Measurements from ENCODE around the gene PSME4. TPM values are rescaled to one million over a fixed set of nuclear protein-coding genes. Genes with fewer than 3 reads are reported as not detected.

The PSME4 gene
- total and polyA plus RNA-seq, 2 donors (not counting 1 experiment from before 2014, with no cell fraction given), result 34.5 to 61.9 TPM

- intact Hi-C loops (cut with micrococcal nuclease), result no loop called here
Measured at GRCh38 chr2:53867169-53867568, 103.6 kb downstream of the PSME4 start.

GRCh38 chr2:53865962-53866361 lies 104.8 kb downstream of the PSME4 start:
- TF ChIP-seq EZH2 (IDR thresholded peaks at IDR 0.05; ENCODE audit: borderline replicate concordance, insufficient read depth, low read depth, low read length, poor library complexity, severe bottlenecking) (no peak), CTCF (IDR thresholded peaks at IDR 0.05) (no peak)
- H3K27ac ChIP-seq (ENCODE audit: low read length in 2 of 2), result no peak overlapping the region
- no peak for ATAC-seq (ENCODE audit: low read depth)
- no peak overlapping the region for H3K27ac Mint-ChIP-seq
- H3K4me2 ChIP-seq (replicated peaks; ENCODE audit: low read depth, low read length, poor library complexity, severe bottlenecking), result no peak overlapping the region
- ChIA-PET POLR2A (no interaction called here), CTCF (no interaction called here)
- no CpG with 5 or more reads among the region's 5 CpGs for WGBS (ENCODE audit: insufficient coverage)
- H3K27me3 ChIP-seq (replicated peaks in 1 of 4; ENCODE audit: control extremely low read depth in 1 of 4, control insufficient read depth in 3 of 4, insufficient read depth in 4 of 4, low read length in 3 of 4), result no peaks in the 10 kb centered on the region
- no peaks in the 10 kb centered on the region for H4K20me1 ChIP-seq (ENCODE audit: control insufficient read depth, insufficient read depth, low read length, poor library complexity, severe bottlenecking)
- H3K4me1 Mint-ChIP-seq, result no peaks in the 10 kb centered on the region
- intact Hi-C loops (cut with micrococcal nuclease), result no loop called here
- H3K4me1 ChIP-seq (ENCODE audit: control insufficient read depth in 2 of 2, insufficient read depth in 2 of 2, low read length in 2 of 2), result no peaks in the 10 kb centered on the region
- peaks cover 7 to 44% of the 10 kb centered on the region in 2 experiments for H3K36me3 ChIP-seq (replicated peaks in 1 of 2; ENCODE audit: control extremely low read depth in 1 of 2, control insufficient read depth in 1 of 2, extremely low read depth in 1 of 2, insufficient read depth in 2 of 2, low read length in 1 of 2)
- H3K9ac ChIP-seq (ENCODE audit: low read length), result no peak overlapping the region
- no peaks in the 10 kb centered on the region for H3K27me3 Mint-ChIP-seq
- no peak overlapping the region for H2AFZ ChIP-seq (ENCODE audit: insufficient read depth, low read depth, low read length, poor library complexity, severe bottlenecking)
- no peak overlapping the region for H3K4me3 Mint-ChIP-seq
- no peak overlapping the region for H3K4me3 ChIP-seq (ENCODE audit: control extremely low read depth in 1 of 5, extremely low read depth in 1 of 5, insufficient read depth in 1 of 5, low read depth in 2 of 5, low read length in 4 of 5)
- H3K9me3 Mint-ChIP-seq (ENCODE audit: insufficient read depth), result no peaks in the 10 kb centered on the region
- H3K79me2 ChIP-seq (ENCODE audit: control insufficient read depth, insufficient read depth, low read length), result no peaks in the 10 kb centered on the region
- no peak for DNase-seq
- no peaks in the 10 kb centered on the region for H3K9me3 ChIP-seq (ENCODE audit: control extremely low read depth in 1 of 3, control insufficient read depth in 2 of 3, insufficient read depth in 1 of 3, low read length in 2 of 3)

More at GRCh38 chr2:53867169-53867568, 103.6 kb downstream of the PSME4 start:
- Histone ChIP-seq H3K4me3 (ENCODE audit: control extremely low read depth in 1 of 5, extremely low read depth in 1 of 5, insufficient read depth in 1 of 5, low read depth in 2 of 5, low read length in 4 of 5) (no peak overlapping the region), H3K4me1 (ENCODE audit: control insufficient read depth in 2 of 2, insufficient read depth in 2 of 2, low read length in 2 of 2) (no peaks in the 10 kb centered on the region), H3K9me3 (ENCODE audit: control extremely low read depth in 1 of 3, control insufficient read depth in 2 of 3, insufficient read depth in 1 of 3, low read length in 2 of 3) (no peaks in the 10 kb centered on the region), H3K36me3 (replicated peaks in 1 of 2; ENCODE audit: control extremely low read depth in 1 of 2, control insufficient read depth in 1 of 2, extremely low read depth in 1 of 2, insufficient read depth in 2 of 2, low read length in 1 of 2) (peaks cover 9 to 46% of the 10 kb centered on the region in 2 experiments), H3K4me2 (replicated peaks; ENCODE audit: low read depth, low read length, poor library complexity, severe bottlenecking) (no peak overlapping the region), H3K27me3 (replicated peaks in 1 of 4; ENCODE audit: control extremely low read depth in 1 of 4, control insufficient read depth in 3 of 4, insufficient read depth in 4 of 4, low read length in 3 of 4) (no peaks in the 10 kb centered on the region), H3K9ac (ENCODE audit: low read length) (no peak overlapping the region), H3K27ac (ENCODE audit: low read length in 2 of 2) (no peak overlapping the region), H2AFZ (ENCODE audit: insufficient read depth, low read depth, low read length, poor library complexity, severe bottlenecking) (no peak overlapping the region), H3K79me2 (ENCODE audit: control insufficient read depth, insufficient read depth, low read length) (no peaks in the 10 kb centered on the region), H4K20me1 (ENCODE audit: control insufficient read depth, insufficient read depth, low read length, poor library complexity, severe bottlenecking) (no peaks in the 10 kb centered on the region)
- ATAC-seq (ENCODE audit: low read depth), result no peak
- no peak for DNase-seq
- H3K4me3 Mint-ChIP-seq, result no peak overlapping the region
- POLR2A ChIA-PET, result no interaction called here
- H3K4me1 Mint-ChIP-seq, result no peaks in the 10 kb centered on the region
- TF ChIP-seq CTCF (IDR thresholded peaks at IDR 0.05) (no peak), EZH2 (IDR thresholded peaks at IDR 0.05; ENCODE audit: borderline replicate concordance, insufficient read depth, low read depth, low read length, poor library complexity, severe bottlenecking) (no peak)
- WGBS (ENCODE audit: insufficient coverage), result 95% methylated on average over 4 of the region's 5 CpGs
- no peaks in the 10 kb centered on the region for H3K27me3 Mint-ChIP-seq
- H3K9me3 Mint-ChIP-seq (ENCODE audit: insufficient read depth), result no peaks in the 10 kb centered on the region
- CTCF ChIA-PET, result no interaction called here
- no peak overlapping the region for H3K27ac Mint-ChIP-seq
